SW 1271 (cell line): ENCODE results near the gene PCYT2.

Experiments
- DNase-seq, 2 experiments: peaks; one replicate each; lab custom pipeline; 2025; lab: John Stamatoyannopoulos, UW

Gene PCYT2

GRCh38 chr17:81944858-81945257 is 33.7 kb upstream of the PCYT2 start:
- DNase-seq = no peak

DNA sequence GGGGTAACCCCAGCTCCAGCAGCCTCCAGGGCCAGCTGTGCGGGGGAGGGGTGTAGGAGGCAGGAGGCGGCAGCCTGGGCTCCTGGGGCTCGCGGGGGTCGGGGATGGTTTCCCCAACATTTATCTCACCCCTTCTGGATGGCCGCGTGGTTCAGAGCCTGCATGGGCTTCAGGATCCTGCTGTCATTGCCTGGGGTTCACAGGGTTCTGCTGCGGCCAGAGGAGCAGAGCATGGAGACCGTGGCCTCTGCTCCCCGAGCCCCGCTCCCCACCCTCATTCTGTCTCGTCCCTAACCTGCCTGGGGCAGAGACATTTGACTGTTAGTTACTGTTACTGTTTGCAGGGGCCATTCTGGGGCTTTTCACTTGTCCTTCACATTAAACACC is 31.0 kb upstream of the PCYT2 start:
- DNase-seq = no peak

DNA sequence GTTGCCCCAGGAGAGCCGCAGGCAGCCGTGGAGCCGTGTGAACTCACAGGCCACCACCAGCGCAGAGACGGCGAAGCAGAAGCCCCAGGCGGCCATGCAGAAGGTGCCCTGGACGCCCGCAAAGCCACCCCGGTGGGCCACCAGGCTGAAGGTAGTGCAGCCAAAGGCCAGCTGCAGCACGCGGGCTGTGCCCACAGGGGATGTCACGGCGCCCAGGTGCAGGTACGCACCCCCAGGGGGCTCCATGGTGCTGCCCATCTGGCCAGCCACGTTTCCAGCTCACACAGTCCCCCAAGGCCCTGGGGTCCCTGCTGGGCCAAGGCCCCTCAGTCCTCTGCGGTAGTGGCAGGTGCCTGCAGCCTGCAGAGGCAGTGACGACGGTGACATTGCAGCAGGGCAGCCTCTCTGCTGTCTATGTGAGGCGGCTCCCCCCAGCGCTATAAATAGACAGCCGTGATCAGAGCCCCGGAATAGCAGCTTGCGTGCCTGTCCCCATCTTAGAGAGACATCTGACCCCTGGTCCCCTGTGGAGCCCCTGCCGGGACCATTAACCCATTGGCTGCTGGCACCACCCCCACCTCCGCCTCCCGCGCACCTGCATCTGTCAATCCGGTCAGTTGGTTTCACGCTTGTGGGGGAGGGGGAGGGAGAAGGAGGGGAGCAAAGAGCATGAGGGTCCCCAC is 30.4 kb upstream of the PCYT2 start:
- DNase-seq = no peak

- DNase-seq = no peak
These were observed 29.6 kb upstream of the PCYT2 start for GRCh38 chr17:81940538-81941483.

GRCh38 chr17:81939881-81940385 is 28.7 kb upstream of the PCYT2 start:
- DNase-seq = no peak

- DNase-seq = no peak
These were observed 28.0 kb upstream of the PCYT2 start for GRCh38 chr17:81939218-81939617.

- no peak for DNase-seq
These were observed 24.5 kb upstream of the PCYT2 start for GRCh38 chr17:81935709-81936084.

GRCh38 chr17:81934850-81935708 is 23.9 kb upstream of the PCYT2 start:
- no peak for DNase-seq

DNA sequence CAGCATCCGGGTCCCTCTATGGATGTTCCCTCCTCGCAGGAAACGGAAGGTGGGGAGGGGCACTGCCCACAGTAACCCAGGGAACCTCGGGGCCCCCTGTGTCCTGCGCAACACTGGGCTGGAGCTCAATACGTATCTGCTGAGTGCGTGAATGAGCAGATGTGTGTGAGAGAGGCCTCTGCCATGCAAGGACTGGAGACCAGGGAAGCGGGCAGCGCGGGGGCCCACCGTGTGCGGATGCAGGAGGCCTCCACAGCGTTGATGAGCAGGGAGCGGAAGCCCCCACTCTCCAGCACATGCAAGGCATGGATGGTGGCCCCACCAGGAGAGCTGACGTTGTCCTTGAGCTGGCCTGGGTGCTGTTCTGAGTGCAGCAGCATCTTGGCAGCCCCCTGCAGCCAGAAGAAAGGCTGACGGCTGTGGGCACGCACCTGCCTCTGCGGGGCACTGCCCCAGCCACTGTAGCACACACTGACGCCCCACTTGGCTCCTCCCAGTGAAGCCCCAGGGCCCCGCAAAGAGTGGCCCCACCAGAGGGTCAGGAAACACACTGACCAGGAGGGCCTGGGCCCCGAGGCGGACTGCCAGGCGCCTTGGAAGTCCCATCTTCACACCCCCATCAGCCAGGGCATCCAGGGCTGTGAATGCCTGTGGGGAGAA is 23.0 kb upstream of the PCYT2 start:
- DNase-seq = no peak

DNA sequence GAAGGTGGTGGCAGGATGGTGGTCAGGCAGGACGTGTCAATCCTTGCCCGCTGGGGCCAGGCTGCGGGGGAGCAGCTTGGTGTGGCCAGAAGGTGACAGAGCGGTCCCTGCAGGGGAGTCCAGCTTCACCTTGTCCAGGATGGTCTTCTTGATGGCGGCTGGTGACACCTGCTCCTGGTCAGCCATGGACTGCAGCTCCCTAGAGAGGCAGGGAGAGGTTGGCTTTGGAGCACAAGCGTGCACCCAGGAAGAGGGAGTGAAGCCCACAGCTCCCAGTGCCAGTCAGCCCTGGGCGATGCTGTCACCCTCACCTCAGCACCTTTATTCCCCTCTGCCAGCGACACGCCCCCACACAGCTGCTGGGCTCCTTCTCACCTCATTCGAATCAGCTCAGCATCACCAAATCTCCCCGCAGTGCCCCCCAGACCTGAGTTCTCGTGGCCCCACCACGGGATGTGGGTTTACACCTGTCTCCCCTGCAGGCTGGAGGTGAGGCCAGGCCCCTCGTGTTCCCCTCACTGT is 22.0 kb upstream of the PCYT2 start:
- DNase-seq = no peak

DNA sequence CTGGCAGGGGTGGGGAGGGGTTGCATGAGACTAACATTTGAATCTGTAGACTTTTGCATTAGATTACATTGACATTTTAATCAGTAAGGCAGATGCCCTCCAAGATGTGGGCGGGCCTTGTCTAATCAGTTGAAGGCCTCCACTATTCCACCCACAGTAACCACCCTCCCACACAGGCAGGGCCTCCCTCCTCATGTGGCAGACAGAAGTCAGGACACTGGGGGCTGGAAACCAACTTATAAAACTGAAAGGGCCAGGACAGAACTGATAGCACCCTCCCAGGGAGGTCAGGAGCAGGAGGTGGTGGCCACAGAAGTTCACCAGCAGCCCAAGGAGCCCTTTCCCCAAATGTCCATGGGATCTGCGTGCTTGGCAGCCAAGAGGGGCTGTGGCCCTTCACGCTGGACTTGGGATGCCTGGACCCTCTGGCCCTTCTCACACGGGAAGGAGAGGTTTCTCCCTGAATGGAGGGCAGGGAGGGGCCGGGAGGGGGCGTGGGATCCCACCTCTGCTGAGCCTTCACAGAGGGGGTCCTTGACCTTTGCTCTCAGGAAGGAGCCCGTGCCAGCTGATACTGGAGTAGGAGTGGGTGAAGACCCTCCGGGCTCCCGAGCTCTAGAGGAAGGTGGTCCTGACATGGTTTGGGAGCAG is 21.3 kb upstream of the PCYT2 start:
- DNase-seq = no peak

DNA sequence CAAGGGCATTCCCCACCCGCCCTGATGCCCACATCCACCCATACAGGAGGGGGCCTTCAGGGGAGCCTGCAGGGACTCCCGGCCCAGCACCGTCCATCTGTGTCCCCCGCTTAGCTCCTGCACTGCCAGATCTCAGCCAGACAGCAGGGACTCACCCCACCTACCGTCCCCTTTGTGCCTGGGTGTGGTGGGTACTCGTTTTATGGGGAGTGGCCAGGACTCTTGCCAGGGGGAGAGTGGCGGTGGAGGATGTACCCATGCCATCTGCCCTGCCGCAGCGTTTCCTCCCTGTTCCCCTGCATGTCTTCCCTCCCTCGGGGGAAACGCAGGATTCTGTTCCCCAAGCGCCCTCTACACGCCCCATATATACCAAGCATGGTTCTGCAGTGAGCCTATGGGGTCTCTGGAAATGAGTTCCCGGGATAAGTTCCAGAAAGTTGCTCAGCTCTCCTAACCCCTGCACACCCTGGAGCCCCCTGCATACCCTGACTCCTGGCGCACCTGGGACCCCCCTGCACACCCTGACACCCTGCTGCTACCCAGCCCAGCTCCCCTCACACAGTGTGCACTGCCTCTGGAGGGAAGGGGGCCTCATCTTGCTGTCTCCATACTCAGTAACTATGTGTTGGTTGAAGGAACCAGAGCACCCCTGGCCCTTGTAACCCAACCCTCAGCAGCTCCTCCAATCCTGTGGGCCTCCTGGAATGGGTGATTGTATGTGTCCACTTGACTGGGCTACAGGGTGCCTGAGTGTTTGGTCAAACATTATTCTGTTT is 20.5 kb upstream of the PCYT2 start:
- no peak for DNase-seq

GRCh38 chr17:81931189-81931556 is 20.0 kb upstream of the PCYT2 start:
- no peak for DNase-seq

DNA sequence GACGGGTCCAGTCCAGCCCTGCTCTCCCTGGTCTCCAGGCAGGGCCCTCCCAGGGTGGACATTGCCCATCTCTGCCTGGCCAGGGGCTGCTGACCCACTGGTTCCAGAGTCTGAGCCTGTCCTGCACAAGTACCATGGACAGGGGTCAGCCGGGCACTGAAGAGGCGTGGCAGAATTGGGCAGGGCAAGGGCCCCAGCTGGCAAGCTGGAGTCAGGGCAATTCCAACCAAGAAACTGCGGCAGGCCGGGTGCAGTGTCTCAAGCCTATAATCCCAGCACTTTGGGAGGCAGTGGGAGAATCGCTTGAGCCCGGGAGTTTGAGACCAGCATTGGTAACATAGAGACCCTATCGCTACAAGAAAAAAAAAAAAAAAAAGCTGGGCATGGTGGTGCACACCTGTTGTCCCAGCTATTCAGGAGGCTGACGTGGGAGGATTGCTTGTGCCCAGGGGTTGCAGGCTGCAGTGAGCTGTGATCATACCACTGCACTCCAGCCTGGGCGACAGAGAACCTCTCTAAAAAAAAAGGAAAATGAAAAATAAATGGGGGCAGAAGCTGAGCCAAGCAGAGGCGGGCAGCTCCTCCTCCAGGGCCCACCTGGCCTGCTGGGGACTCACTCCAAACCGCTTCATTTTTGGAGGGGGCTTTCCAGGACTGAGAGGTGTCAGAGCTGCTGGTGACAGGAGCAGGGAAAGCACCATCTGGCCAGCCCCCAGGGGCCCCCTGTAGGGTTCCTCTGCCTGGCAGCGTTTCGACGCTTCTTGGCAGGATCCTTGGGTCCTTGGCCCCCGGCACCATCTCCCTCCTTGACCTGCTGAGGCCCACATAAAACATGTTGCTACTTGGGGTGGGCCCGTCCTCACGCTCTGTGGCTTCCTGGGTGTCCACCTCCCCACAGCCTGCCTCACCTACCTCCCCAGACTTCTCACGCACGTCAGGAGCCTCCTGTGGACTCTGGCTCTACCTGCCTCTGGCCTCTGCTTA is 19.2 kb upstream of the PCYT2 start:
- DNase-seq = no peak

GRCh38 chr17:81929253-81930141 is 18.3 kb upstream of the PCYT2 start:
- no peak for DNase-seq

- DNase-seq = no peak
These were observed 17.5 kb upstream of the PCYT2 start for GRCh38 chr17:81928544-81929252.
